Measurements from ENCODE around the gene DDX19B.
"Not testable (repeated sequence)": the region's sequence is repeated elsewhere in the genome, so short reads cannot be mapped to it uniquely, and the experiment has no call there.

DDX19B gene

DNA sequence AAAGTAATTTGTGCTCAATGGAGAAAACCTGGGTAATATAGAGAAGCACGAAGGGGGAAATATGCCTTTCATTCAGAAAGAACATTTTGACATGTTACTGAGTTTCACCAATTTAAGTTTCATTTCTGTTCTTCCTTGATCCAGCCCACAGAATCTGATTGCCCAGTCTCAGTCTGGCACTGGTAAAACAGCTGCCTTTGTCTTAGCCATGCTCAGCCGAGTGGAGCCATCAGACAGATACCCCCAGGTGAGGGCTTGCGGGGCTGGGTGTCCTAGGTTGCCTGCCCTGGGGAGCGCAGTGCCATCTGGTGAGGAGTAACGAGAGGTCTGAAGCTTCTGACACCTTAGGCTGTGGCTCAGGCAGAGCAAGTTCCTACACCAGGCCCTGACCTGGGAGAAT, 65.4 kb downstream of the DDX19B start:
- DNase-seq = no peak

DNA sequence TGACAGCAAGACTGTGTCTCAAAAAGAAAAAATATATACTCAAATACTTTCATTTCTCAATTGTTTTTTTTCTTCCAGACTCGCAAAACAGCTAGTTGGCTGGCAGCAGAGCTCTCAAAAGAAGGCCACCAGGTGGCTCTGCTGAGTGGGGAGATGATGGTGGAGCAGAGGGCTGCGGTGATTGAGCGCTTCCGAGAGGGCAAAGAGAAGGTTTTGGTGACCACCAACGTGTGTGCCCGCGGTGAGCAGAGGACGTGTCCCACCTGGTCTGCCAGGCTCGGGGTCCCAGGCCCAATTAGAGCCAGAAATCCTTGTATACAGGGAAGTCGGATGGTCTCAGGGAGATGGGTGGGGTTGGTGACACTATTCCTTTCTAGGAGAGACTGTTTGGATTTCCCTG, 71.2 kb downstream of the DDX19B start:
- not testable (repeated sequence) for DNase-seq

DNA sequence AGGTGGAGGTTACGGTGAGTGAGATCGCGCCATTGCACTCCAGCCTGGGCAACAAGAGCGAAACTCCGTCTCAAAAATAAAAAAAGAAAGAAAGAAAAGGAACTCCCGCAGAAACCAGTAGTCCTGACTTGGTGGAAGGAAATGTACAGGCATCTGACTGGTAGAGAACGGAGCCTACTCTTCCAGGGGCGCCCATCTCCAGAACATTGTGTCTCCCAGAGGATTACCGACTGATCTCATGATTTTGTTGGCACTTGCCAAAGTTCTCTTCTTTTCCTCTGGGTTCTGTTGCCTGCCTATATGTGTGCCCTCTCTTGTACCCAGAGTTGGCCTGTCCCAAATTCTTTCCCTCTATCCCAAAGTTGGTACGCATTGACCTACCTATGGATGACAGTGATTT, 71.9 kb downstream of the DDX19B start:
- no peak for DNase-seq

DNA sequence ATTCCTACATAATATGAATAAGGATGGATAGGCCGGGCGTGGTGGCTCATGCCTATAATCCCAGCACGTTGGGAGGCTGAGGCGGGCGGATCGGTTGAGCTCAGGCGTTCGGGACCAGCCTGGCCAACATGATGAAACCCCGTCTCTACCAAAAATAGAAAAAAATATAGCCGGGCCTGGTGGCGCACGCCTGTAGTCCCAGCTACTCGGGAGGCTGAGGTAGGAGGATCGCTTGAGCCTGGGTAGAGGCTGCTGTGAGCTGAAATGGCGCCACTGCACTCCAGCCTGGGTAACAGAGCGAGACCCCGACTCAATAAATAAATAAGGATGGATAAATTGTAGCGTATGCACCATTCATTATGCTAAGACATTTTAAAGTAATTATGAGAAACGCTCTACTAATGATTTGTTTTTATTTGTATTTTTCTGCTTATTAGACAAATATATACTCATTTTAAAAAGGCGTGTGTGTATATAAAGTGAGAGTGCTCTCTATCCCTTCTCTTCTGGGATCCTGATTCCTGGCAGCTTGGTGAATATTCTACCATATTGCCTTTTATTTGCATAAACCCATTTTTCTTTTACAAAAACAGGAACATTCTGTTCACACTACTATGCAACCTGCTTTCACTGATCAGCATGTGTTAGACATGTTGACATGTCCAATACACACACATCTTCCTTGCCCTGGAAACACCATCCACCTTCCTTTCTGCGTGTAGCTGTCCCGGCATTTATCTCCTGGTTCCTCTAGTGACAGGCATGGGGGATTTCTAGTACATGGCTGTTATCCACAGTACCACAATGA, 74.1 kb downstream of the DDX19B start:
- no peak for DNase-seq

DNA sequence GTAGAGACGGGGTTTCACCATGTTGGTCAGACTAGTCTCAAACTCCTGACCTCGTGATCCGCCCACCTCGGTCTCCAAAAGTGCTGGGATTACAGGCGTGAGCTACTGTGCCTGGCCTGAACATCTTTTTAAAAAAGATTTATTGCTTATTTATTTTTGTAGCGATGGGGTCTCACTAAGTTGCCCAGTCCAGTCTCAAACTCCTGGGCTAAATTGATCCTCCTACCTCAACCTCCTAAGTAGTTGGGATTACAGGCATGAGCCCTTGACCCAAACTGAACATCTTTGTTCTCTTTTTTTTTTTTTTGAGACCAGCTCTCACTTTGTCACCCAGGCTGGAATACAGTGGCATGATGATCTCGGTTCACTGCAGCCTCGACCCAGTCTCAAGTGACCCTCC, 75.2 kb downstream of the DDX19B start:
- DNase-seq = no peak

DNA sequence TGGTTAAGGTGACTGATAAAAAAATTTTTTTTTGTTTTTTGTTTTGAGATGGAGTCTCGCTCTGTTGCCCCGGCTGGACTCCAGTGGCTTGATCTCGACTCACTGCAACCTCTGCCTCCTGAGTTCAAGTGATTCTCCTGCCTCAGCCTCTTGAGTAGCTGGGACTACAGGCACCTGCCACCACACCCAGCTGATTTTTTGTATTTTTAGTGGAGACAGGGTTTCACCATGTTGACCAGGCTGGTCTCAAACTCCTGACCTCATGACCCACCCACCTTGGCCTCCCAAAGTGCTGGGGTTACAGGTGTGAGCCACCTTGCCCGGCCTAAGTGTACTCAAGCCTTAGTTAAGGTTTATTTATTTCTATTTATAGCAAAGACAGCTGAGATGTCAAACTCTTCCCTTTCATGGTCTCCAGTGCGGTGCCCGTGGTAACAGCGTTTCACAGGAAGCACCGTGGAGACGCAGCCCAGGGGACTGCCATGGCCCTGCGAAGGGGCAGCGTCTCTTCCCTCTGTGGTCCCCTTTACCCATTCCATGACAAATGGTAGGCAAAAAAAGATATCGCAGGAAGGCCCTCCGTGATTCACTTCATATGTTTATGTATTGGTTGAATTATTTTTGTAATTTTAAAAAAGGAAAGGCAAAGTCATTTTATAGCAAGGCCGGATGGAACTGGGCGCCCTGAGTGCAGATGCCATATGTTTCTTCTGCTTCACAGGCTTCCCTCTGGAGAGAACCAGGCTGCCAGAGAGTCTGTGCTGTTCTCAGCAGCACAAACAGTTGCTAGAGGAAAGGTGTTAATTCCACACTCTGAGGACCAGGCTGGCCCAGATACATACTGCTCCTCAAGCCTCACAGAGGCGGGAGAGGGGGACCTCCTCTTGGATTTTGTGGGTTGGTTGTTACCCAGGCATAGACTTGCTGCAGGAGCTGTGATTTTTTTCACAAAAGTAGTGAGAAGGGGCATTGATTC, 76.9 kb downstream of the DDX19B start:
- no peak for DNase-seq

DNA sequence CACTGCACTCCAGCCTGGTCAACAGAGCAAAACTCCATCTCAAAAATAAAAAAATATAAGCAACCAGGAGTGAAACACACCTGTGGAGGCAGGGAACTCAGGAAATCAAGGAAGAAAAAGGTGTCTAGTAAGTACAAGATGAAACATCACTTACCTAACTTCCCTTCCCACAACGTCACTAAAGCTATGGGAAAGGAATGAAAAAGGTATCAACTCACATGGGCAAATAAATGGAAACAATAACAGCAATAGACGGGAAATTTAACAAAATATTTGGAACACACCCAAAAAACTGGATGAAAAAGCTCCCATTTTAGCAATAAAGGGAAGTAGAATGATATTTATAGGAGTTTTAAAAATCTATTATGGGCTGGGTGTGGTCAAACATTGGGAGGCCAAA, 78.8 kb downstream of the DDX19B start:
- no peak for DNase-seq

DNA sequence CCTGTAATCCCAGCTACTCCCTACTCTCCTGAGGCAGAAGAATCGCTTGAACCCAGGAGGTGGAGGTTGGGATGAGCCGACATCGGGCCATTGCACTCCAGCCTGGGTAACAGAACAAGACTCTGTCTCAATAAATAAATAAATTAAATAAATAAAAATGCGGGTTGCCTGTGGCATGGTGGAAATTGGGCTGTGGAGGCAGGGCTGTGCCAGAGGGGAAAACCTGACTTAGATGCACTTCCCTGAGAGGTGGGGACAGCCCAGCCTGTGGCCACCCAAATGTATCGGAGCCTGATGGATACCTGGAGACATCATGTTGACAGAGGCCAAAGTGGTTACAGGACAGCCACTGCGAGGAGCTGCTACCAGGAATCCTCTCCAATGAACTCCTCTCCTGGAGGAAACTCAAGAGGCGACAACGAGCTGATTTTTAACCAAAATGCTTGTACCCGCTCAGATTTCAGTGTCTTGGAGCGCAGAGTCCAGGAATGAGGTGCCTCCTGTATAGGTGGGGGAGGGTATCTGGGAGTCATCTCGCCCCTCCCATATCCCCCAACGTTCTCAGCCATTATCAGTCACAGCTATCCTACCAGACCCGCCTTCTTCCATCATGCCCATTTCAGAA, 80.0 kb downstream of the DDX19B start:
- no peak for DNase-seq

DNA sequence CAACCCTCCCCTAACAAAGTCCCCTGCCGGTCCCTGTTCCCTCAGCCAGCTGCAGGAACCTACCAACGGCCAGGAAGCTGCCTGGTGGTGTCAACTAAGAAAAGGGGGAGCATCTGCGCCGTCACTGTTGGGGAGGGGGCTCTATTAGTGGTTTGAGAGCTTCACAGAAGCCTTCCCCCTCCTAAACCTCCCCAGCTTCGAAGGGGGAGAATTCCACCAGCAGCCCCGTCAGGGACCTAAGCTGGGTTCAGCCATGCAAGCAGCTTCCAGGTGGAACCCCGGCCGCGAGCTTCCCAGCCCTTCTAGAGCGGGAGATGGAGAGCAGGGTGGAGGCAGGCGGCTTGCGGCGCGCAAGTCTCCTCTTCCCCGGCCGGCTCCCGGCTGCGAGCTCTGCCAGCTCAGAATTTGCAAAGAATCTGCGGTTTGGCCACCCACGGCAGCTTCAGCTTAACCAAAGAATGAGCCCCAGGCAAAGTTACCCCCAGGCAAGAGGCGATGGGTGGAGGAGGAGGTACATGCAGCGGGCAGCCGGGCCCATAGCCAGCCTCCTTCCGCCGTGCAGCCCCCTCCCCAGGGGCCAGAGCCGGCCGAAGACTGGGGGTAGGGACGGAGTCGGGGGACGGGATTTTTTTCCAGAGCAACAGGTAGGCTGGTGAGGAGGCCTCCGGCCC, 81.4 kb downstream of the DDX19B start:
- DNase-seq = no peak

DNA sequence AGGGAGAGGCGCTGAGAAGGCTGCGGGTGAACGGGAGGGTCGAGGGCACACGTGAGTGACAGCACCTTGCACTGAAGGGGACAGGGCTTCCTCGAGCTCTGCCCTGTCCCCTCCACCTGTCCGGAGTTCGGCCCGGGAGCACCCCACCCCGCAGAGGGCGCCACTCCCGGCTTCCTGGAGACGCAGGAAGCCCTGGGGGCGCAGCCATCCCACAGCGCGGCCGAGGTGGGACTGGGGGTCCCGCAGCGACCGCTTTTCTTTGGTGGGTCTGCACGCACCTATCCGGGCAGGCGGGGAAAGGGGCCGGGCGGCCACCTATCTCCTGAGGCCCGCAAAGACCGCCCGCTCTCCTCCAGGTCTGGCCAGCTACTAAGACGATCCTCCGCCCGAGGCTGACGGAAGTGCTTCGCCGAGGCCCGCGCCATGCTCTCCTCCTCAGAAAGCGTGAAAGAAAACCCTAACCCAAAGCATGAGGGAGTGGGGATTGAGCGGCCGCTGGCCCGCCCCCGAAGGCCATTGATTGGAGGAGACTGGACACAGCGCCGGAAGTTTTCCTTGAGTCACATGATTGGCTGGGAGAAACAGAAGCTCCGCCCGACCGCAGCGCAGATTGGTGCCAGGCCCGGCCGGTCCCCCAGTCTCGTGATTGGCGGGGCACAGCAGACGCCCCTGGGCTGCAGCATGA, 82.1 kb downstream of the DDX19B start:
- peak; percentile 87 to 90 for DNase-seq

DNA sequence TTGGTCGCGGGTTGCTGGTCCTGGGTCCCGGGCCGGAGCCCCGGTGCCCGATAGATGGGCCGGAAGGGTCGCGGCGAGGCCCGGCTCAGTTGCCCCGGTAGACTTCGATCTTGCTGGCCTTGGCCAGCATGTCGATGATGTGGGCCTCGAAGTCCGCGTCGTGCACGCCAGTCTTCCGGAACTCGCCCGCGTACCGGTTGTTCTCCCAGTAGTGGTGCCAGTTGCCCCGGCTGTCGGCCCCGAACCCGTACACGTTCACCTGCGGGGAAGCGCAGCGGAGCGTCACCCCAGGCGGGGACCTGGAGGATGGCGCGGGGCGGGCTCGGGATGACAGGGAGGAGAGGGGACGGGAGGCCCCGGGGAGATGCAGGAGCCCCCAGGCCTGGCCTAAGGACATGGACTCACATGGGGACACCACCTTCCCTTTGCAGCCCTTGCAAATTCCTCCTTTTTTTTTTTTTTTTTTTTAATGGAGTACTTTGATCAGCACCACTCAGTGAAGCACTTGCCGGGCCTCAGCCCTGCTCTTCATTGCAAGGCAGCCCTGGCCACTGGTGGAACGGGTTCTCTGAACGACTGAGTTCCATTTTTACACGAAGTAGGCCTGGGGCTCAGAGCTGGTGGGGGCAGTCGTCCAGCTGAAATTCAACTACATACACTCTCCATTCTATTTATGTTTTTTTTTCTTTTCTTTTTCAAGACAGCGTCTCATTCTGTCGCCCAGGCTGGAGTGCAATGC, 82.8 kb downstream of the DDX19B start:
- DNase-seq = no peak

DNA sequence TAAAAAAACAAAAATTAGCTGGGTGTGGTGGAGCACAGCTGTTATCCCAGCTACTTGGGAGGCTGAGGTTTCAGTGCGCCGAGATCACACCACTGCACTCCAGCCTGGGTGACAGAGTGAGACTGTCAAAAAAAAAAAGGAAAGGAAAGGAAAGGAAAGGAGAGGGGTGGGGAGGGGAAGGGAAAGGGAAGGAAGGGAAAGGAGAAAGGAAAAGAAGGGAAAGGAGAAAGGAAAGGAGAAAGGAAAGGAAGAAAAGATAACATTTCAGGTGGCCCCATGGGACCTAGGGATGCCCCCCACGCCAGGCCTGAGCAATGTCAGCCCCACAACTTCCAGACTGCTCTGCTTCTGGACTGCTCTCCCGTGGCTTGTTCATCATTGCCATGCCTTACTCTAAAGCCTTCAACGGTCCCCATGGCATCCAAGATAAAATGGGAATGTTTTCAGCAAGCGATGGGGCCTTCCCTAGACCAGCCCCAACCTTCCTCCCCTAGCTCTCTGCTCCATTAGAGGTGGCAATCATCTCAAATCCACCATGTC, 84.5 kb downstream of the DDX19B start:
- no peak for DNase-seq

Data from NCI-H1930 (cell line).